H1 (cell line): Measurements from ENCODE around the gene KLF13. TPM values are rescaled to one million over a fixed set of nuclear protein-coding genes. Genes with fewer than 3 reads are reported as not detected.

ENCODE experiments used
- CTCF ChIA-PET: fragments of 300-600 bp; sonication (Branson Sonifier 250); formaldehyde crosslinking; loops from one replicate; lab custom pipeline; 2021; ENCODE audit not compliant: partially characterized antibody; lab: Charles Lee
- POLR2A ChIA-PET: fragments of 300-600 bp; sonication (Branson Sonifier 250); formaldehyde crosslinking; loops from one replicate; lab custom pipeline; 2021; ENCODE audit warnings: inconsistent platforms; ENCODE audit not compliant: partially characterized antibody; lab: Charles Lee
- DNase-seq, 2 experiments: peaks; one replicate each; pipeline versions ENCODE4 v3.0.0 to v3.0.0-alpha.2; 2010 to 2022; ENCODE audit warnings: low spot score in 2 of 2, low read depth in 1 of 2, mixed read lengths in 1 of 2
- FAIRE-seq: peaks from 2 replicates; lab custom pipeline; 2011; peaks lifted over from hg19 to GRCh38; lab: Jason Lieb, UNC
- H2AFZ ChIP-seq: 2 replicates; pipeline ENCODE4 v1.8.1; 2012; ENCODE audit warnings: low read length, inconsistent platforms
- H2AK5ac ChIP-seq: 2 replicates; pipeline ENCODE4 v1.6.1; 2013; ENCODE audit warnings: low read depth, low read length
- H2BK120ac ChIP-seq: replicated peaks from 2 replicates; pipeline ENCODE3; 2013; ENCODE audit warnings: low read depth, low read length, inconsistent platforms
- H2BK12ac ChIP-seq: 2 replicates; pipeline ENCODE4 v1.6.1; 2013; ENCODE audit warnings: low read depth, low read length
- H2BK15ac ChIP-seq: 2 replicates; pipeline ENCODE4 v1.6.1; 2013; ENCODE audit warnings: low read length
- H2BK20ac ChIP-seq: 2 replicates; pipeline ENCODE4 v1.6.1; 2013; ENCODE audit warnings: low read length
- H2BK5ac ChIP-seq: 2 replicates; pipeline ENCODE4 v1.6.1; 2013; ENCODE audit warnings: low read depth, low read length
- H3K14ac ChIP-seq: 2 replicates; pipeline ENCODE4 v1.6.1; 2013; ENCODE audit warnings: inconsistent platforms; ENCODE audit not compliant: insufficient read length
- H3K18ac ChIP-seq: 2 replicates; pipeline ENCODE4 v1.6.1; 2013; ENCODE audit warnings: low read length; ENCODE audit errors: extremely low read depth
- H3K23ac ChIP-seq: 2 replicates; pipeline ENCODE4 v1.6.1; 2013; ENCODE audit warnings: inconsistent platforms; ENCODE audit not compliant: insufficient read length
- H3K23me2 ChIP-seq: 2 replicates; pipeline ENCODE4 v1.6.1; 2013; ENCODE audit warnings: low read depth, low read length
- H3K27ac ChIP-seq: 2 replicates; pipeline ENCODE4 v1.6.1; 2011; ENCODE audit warnings: low read depth, low read length, inconsistent platforms
- H3K27me3 ChIP-seq, 4 experiments: replicated peaks in 1 of 4; 1 replicate in 1 of 4; 2 replicates in 3 of 4; pipeline versions ENCODE4 v1.6.1 to v1.8.1; 2011 to 2013; ENCODE audit warnings: low read length in 3 of 4, mild to moderate bottlenecking in 3 of 4, inconsistent platforms in 2 of 4, mixed read lengths in 2 of 4, moderate library complexity in 1 of 4; ENCODE audit not compliant: control insufficient read depth in 3 of 4, insufficient read depth in 3 of 4; ENCODE audit errors: extremely low read depth in 1 of 4
- H3K36me3 ChIP-seq, 4 experiments: 2 replicates each; pipeline versions ENCODE4 v1.6.1 to v1.8.1; 2011 to 2013; ENCODE audit warnings: mild to moderate bottlenecking in 4 of 4, low read length in 3 of 4, moderate library complexity in 2 of 4, control low read depth in 1 of 4, inconsistent platforms in 1 of 4; ENCODE audit not compliant: insufficient read depth in 4 of 4, control insufficient read depth in 2 of 4
- H3K4ac ChIP-seq: replicated peaks from 2 replicates; pipeline ENCODE3; 2013; ENCODE audit warnings: low read length, low read depth, mixed read lengths, inconsistent platforms; ENCODE audit not compliant: insufficient read length
- H3K4me1 ChIP-seq, 4 experiments: replicated peaks in 1 of 4; 1 replicate in 1 of 4; 2 replicates in 3 of 4; pipeline versions ENCODE4 v1.6.1 to v1.8.1; 2011 to 2013; ENCODE audit warnings: low read length in 3 of 4, inconsistent platforms in 2 of 4, mixed read lengths in 1 of 4; ENCODE audit not compliant: insufficient read depth in 4 of 4, control insufficient read depth in 3 of 4
- H3K4me2 ChIP-seq, 2 experiments: 2 replicates each; pipeline versions ENCODE4 v1.6.1 to v1.8.1; 2011 to 2013; ENCODE audit warnings: low read depth in 2 of 2, low read length in 2 of 2, control low read depth in 1 of 2, inconsistent platforms in 1 of 2, mild to moderate bottlenecking in 1 of 2; ENCODE audit not compliant: insufficient read depth in 1 of 2
- H3K4me3 ChIP-seq, 4 experiments: fragments of 200-600, 300-600 bp in 1 of 4; sonication (generic), shearing (Covaris generic), sonication (Bioruptor Twin) in 1 of 4; 2 replicates each; pipeline versions ENCODE4 v1.5.1 to v1.8.1; 2011 to 2016; ENCODE audit warnings: low read length in 4 of 4, low read depth in 3 of 4, control low read depth in 2 of 4, inconsistent platforms in 2 of 4, mild to moderate bottlenecking in 2 of 4, mixed read lengths in 1 of 4, moderate library complexity in 1 of 4; ENCODE audit not compliant: insufficient read depth in 2 of 4; ENCODE audit errors: extremely low read depth in 1 of 4
- H3K56ac ChIP-seq: replicated peaks from 2 replicates; pipeline ENCODE3; 2013; ENCODE audit warnings: low read depth, mild to moderate bottlenecking, mixed read lengths, low read length, inconsistent platforms; ENCODE audit not compliant: insufficient read length
- H3K79me1 ChIP-seq: 2 replicates; pipeline ENCODE4 v1.6.1; 2013; ENCODE audit warnings: low read depth, low read length, control low read depth
- H3K79me2 ChIP-seq, 2 experiments: 2 replicates each; pipeline versions ENCODE4 v1.6.1 to v1.8.1; 2012 to 2013; ENCODE audit warnings: low read length in 2 of 2, mild to moderate bottlenecking in 2 of 2, inconsistent platforms in 1 of 2; ENCODE audit not compliant: insufficient read depth in 2 of 2, control insufficient read depth in 1 of 2
- H3K9ac ChIP-seq, 4 experiments: replicated peaks in 1 of 4; 1 replicate in 1 of 4; 2 replicates in 3 of 4; pipeline versions ENCODE4 v1.6.1 to v1.8.1; 2011 to 2013; ENCODE audit warnings: low read depth in 3 of 4, low read length in 3 of 4, control low read depth in 2 of 4, mild to moderate bottlenecking in 2 of 4, moderate library complexity in 2 of 4, inconsistent platforms in 1 of 4; ENCODE audit errors: extremely low read depth in 1 of 4
- H3K9me3 ChIP-seq, 2 experiments: 2 replicates each; pipeline versions ENCODE4 v1.6.1 to v1.8.1; 2012 to 2013; ENCODE audit warnings: mild to moderate bottlenecking in 2 of 2, moderate library complexity in 2 of 2, control low read depth in 1 of 2, inconsistent platforms in 1 of 2, low read depth in 1 of 2, low read length in 1 of 2, mixed read lengths in 1 of 2; ENCODE audit not compliant: insufficient read depth in 2 of 2
- H4K20me1 ChIP-seq, 2 experiments: replicated peaks in 1 of 2; 2 replicates each; pipeline versions ENCODE3 to v1.8.1; 2011 to 2013; ENCODE audit warnings: inconsistent platforms in 2 of 2, low read length in 2 of 2, mild to moderate bottlenecking in 1 of 2; ENCODE audit not compliant: insufficient read depth in 2 of 2, control insufficient read depth in 1 of 2
- H4K5ac ChIP-seq: 2 replicates; pipeline ENCODE4 v1.6.1; 2013; ENCODE audit warnings: low read length, low read depth, mixed read lengths, inconsistent platforms; ENCODE audit not compliant: insufficient read length
- H4K8ac ChIP-seq: 2 replicates; pipeline ENCODE4 v1.8.0; 2013; ENCODE audit warnings: mild to moderate bottlenecking, moderate library complexity, low read length, inconsistent platforms; ENCODE audit not compliant: insufficient read depth; ENCODE audit errors: extremely low read depth
- H4K91ac ChIP-seq: replicated peaks from 2 replicates; pipeline ENCODE3; 2013; ENCODE audit warnings: low read length, mixed read lengths, inconsistent platforms; ENCODE audit not compliant: insufficient read length
- CEBPB ChIP-seq: IDR thresholded peaks from 2 replicates; pipeline ENCODE4 v1.6.1; 2012; ENCODE audit warnings: low read depth, low read length
- POLR2AphosphoS5 ChIP-seq: IDR thresholded peaks from 2 replicates; pipeline ENCODE4 v1.6.1; 2011; ENCODE audit warnings: low read depth, low read length
- SP4 ChIP-seq: IDR thresholded peaks from 2 replicates; pipeline ENCODE4 v1.6.1; 2012; ENCODE audit warnings: low read length, inconsistent platforms
- WGBS, 2 experiments: shearing (Covaris generic) in 1 of 2; methylation state at CpG; one replicate each; pipeline versions ENCODE4 v1.1.6 to v1.1.7; 2013 to 2015; ENCODE audit warnings: low lambda C conversion rate in 2 of 2, mixed read lengths in 2 of 2, inconsistent platforms in 1 of 2, low coverage in 1 of 2, missing lambda C conversion rate in 1 of 2; ENCODE audit not compliant: insufficient replicate concordance in 2 of 2, insufficient coverage in 1 of 2, insufficient read length in 1 of 2; ENCODE audit errors: extremely low coverage in 1 of 2, missing lambda C conversion rate in 1 of 2; 5-methylcytosine and 5-hydroxymethylcytosine counted together
- polyA plus RNA-seq, 7 experiments: library from polyadenylated mRNA; depleted of rRNA in 3 of 7; stranded (reverse) in 5 of 7; unstranded in 2 of 7; fragments of >200 nt in 5 of 7; fragments of 200-250 nt in 2 of 7; gene quantifications; 1 replicate in 5 of 7; 2 replicates in 1 of 7; 4 replicates in 1 of 7; pipeline versions ENCODE4 v1.2.1 to v1.2.3, GENCODE V29; 2011 to 2013; ENCODE audit warnings: missing spikeins in 2 of 7, mixed read lengths in 2 of 7
- total RNA-seq: library from RNA; stranded (reverse); fragmentation: NEBNext Ultra II Directional; extraction: Animal tissue kit (Norgen Biotek cat#: 25700); gene quantifications from 2 replicates; pipeline ENCODE4 v1.2.1, GENCODE V29; 2021

KLF13 gene
- total and polyA plus RNA-seq, 2 of the 8 experiments (the other 6 are each of a cell fraction or from before 2014, with no cell fraction given) = 18.3 to 33.4 TPM

DNA sequence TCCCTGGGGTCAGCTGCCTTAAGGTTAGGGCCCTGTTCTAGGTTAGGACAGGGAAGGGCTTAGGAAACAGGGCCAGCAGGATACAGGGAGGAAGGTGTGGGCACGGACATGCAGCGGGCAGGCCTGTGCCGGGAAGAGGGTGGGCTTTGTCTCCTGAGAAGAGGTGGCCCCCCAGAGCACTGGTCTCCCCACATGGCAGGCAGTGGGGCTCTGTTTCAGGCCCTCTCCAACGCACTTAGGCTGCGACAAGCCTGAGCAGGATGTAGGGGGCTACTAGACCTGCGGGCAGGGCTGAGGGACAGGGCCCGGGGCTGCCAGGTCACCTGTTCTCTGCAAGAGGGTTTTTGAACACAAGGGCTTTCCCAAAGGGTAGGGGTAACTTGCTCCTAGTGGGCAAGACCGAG, 33.5 kb downstream of the KLF13 start:
- Histone ChIP-seq H2AK5ac (no peak overlapping the region), H4K8ac (no peak overlapping the region), H3K18ac (no peak overlapping the region), H3K23ac (no peak overlapping the region), H3K27ac (no peak overlapping the region), H3K23me2 (no peaks in the 10 kb centered on the region), H3K14ac (no peak overlapping the region), H3K79me1 (peaks cover 16% of the 10 kb centered on the region), H4K20me1 (peaks cover 14 to 33% of the 10 kb centered on the region in 2 experiments), H2BK20ac (no peak overlapping the region), H2BK15ac (no peak overlapping the region), H2BK120ac (no peak overlapping the region), H3K4me3 (no peak overlapping the region), H2BK12ac (no peak overlapping the region), H3K4ac (no peak overlapping the region), H4K5ac (no peak overlapping the region), H3K4me2 (no peak overlapping the region), H3K9me3 (no peaks in the 10 kb centered on the region), H3K9ac (no peak overlapping the region), H3K4me1 (peaks cover 10 to 41% (median 33%) of the 10 kb centered on the region in 4 experiments), H3K56ac (no peak overlapping the region), H3K79me2 (peaks cover 0 to 77% of the 10 kb centered on the region in 2 experiments; a peak in 2 of 4 replicates), H2AFZ (no peak overlapping the region), H3K36me3 (no peaks in the 10 kb centered on the region), H4K91ac (peak overlapping the region; percentile 10), H2BK5ac (no peak overlapping the region), H3K27me3 (no peaks in the 10 kb centered on the region)
- DNase-seq (no peak), FAIRE-seq (no peak)
- CTCF ChIA-PET = interaction anchor here (0.5 to 1.6 kb wide), 8 partner anchors 12 to 115 kb away, joined by 3 to 6 read pairs (median 4); no protein-coding TSS in a partner anchor
- POLR2A ChIA-PET = interaction anchor here (1.4 kb wide), 1 partner anchor 24 kb away, joined by 4 read pairs; no protein-coding TSS in a partner anchor
- 92% methylated on average over 8 of the region's 8 CpGs; no CpG with 5 or more reads in 1 of the 2 experiments for WGBS, 2 experiments
- no peak for TF ChIP-seq SP4
- TF ChIP-seq CEBPB = no peak
- peak; percentile 58; the same call in 1 of the 2 replicates for TF ChIP-seq POLR2AphosphoS5
